ENCODE data around the gene MEAK7.

The MEAK7 gene

DNA sequence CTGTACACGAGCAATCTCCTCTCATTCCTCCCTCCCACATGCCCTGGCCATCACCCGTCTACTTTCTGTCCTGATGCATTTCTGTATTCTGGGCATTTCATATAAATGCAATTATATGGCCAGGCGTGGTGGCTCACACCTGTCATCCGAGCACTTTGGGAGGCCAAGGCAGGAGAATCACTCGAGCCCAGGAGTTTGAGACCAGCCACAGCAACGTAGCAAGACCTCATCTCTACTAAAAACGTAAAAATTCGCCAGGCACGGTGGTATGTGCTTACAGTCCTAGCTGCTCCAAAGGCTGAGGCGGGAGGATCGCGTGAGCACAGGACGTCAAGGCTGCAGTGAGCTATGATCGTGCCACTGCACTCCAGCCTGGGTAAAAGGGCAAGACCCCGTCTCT is 4.8 kb downstream of the MEAK7 start:
- no peak for TF ChIP-seq POLR2A (IDR thresholded peaks at IDR 0.05; ENCODE audit: extremely low read depth, insufficient read length)
- TF ChIP-seq, protein P1, sequence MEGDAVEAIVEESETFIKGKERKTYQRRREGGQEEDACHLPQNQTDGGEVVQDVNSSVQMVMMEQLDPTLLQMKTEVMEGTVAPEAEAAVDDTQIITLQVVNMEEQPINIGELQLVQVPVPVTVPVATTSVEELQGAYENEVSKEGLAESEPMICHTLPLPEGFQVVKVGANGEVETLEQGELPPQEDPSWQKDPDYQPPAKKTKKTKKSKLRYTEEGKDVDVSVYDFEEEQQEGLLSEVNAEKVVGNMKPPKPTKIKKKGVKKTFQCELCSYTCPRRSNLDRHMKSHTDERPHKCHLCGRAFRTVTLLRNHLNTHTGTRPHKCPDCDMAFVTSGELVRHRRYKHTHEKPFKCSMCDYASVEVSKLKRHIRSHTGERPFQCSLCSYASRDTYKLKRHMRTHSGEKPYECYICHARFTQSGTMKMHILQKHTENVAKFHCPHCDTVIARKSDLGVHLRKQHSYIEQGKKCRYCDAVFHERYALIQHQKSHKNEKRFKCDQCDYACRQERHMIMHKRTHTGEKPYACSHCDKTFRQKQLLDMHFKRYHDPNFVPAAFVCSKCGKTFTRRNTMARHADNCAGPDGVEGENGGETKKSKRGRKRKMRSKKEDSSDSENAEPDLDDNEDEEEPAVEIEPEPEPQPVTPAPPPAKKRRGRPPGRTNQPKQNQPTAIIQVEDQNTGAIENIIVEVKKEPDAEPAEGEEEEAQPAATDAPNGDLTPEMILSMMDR (IDR thresholded peaks at IDR 0.05; ENCODE audit: low read depth, low read length) = no peak
- TF ChIP-seq MYC (IDR thresholded peaks at IDR 0.05; ENCODE audit: low read depth, low read length) = no peak
- TF ChIP-seq, protein P2, sequence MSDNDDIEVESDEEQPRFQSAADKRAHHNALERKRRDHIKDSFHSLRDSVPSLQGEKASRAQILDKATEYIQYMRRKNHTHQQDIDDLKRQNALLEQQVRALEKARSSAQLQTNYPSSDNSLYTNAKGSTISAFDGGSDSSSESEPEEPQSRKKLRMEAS (IDR thresholded peaks at IDR 0.05; ENCODE audit: low read depth, low read length) = no peak

DNA sequence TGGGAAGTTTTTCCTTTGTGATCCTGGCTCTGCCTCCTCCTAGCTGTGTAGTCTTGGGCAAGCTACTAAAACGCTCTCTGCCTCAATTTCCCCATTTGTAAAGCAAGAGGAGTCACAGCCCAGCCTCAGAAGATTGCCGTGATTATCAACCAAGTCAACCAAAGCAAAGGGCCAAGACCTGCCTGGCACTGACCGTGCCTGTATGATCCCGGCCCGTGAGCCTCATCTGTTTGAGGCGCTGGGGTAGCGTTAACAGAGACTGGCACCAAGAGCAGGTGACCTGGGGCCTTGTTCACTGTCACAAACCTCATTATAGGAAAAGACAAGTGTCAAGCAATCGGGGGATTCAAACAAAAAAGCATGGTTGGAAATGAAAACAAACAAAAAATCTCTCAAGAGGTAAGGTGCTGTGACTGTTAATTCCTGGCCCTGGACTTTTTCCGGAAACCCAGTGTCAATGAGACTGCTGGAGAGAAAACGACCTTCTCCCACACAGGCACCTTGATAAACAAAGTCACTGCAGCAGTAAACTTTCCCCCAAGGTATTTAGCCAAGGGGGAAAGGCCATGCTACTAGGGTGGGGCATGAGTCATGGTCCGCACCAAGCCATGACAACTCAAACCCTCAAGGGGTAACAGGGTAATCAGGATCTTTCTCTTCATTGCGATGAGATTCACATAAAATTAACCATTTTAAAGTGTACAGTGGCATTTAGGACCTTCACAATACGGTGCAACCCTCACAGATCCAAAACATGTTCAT is 5.4 kb downstream of the MEAK7 start:
- no peak for DNase-seq (ENCODE audit: low read depth)
- H3K4me3 ChIP-seq (ENCODE audit: low read depth, low read length) = no peak overlapping the region
- no peak for TF ChIP-seq MYC (IDR thresholded peaks at IDR 0.05; ENCODE audit: low read depth, low read length)
- TF ChIP-seq POLR2A (IDR thresholded peaks at IDR 0.05; ENCODE audit: extremely low read depth, insufficient read length) = no peak
- TF ChIP-seq, protein P2 (IDR thresholded peaks at IDR 0.05; ENCODE audit: low read depth, low read length) = no peak
- TF ChIP-seq, protein P1 (IDR thresholded peaks at IDR 0.05; ENCODE audit: low read depth, low read length) = no peak

More for the DNA sequence above, 4.8 kb downstream of the MEAK7 start:
- no peak for DNase-seq (ENCODE audit: low read depth)
- H3K4me3 ChIP-seq (ENCODE audit: low read depth, low read length) = no peak overlapping the region

DNA sequence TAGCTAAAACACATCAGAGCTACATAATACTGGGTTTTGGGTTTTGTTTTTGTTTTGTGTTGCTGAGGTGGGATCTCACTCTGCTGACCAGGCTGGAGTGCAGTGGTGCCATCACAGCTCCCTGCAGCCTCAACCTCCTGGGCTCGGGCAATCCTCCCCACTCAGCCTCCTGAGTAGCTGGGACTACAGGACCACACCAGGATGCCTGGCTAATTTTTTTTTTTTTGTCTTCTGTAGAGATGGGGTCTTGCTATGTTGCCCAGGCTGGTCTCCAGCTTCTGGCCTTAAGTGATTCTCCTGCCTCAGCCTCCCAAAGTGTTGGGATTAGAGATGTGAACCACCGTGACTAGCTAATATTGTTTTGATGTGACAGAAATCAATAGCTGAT is 6.2 kb downstream of the MEAK7 start:
- TF ChIP-seq, protein P1 (IDR thresholded peaks at IDR 0.05; ENCODE audit: low read depth, low read length) = no peak
- TF ChIP-seq POLR2A (IDR thresholded peaks at IDR 0.05; ENCODE audit: extremely low read depth, insufficient read length) = no peak
- TF ChIP-seq, protein P2 (IDR thresholded peaks at IDR 0.05; ENCODE audit: low read depth, low read length) = no peak
- TF ChIP-seq MYC (IDR thresholded peaks at IDR 0.05; ENCODE audit: low read depth, low read length) = no peak
- DNase-seq (ENCODE audit: low read depth) = no peak
- no peak overlapping the region for H3K4me3 ChIP-seq (ENCODE audit: low read depth, low read length)

DNA sequence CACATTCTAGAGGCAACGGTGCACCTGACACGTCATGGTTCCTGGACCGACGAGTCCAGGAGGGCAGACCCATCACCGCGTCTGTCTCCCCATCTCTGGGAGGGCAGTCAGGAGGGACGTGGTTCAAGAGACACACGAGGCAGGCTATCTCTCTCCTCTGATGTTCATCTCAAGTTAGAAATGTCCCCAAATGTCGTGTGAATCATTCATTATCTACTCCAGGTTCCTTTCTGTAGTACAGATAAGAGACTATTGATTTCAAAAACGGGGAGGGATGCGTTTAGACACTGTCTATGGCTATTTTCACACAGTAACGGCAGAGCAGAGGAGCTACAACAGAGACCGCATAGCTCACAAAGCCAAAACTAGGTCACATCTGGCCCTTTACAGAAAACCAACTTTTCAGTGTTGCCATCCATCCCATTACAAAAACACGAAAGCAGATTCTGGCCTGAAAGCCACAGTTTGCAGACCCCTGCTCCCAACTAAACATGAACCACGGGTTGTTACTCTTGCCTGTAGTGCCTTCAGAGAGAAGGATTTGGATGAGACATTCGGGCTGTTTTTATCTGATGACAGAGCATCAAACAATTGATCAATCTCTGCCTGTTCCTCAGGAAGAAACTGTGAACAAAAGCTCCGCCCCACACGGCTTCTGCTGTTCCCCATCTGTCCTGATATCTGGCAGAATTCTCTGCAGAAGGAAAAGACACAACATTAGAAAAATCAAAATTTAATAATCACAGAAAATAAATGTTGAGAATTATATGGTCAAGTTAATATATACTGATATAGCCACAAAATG is 6.8 kb downstream of the MEAK7 start:
- no peak overlapping the region for H3K4me3 ChIP-seq (ENCODE audit: low read depth, low read length)
- DNase-seq (ENCODE audit: low read depth) = no peak
- TF ChIP-seq, protein P2 (IDR thresholded peaks at IDR 0.05; ENCODE audit: low read depth, low read length) = no peak
- TF ChIP-seq MYC (IDR thresholded peaks at IDR 0.05; ENCODE audit: low read depth, low read length) (no peak), POLR2A (IDR thresholded peaks at IDR 0.05; ENCODE audit: extremely low read depth, insufficient read length) (no peak)
- TF ChIP-seq, protein P1 (IDR thresholded peaks at IDR 0.05; ENCODE audit: low read depth, low read length) = no peak

DNA sequence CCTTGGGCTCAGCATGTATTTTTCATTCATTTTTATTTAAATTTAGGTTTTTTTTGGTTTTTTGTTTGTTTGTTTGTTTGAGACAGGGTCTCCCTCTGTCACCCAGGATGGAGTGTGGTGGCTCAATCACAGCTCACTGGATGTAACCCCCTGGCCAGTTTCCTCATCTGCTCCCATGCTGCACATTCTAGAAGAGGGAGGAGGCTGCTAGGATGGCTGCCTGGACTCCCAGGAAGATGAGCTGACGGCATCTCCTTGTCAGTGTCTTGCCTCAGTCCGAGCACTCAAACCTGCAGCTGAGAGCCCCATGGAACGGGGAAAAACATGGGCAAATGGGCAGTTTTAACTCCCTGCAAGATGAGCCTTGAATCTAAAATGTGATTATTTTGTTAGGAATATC is 7.5 kb downstream of the MEAK7 start:
- H3K4me3 ChIP-seq (ENCODE audit: low read depth, low read length) = no peak overlapping the region
- TF ChIP-seq, protein P1 (IDR thresholded peaks at IDR 0.05; ENCODE audit: low read depth, low read length) = no peak
- TF ChIP-seq MYC (IDR thresholded peaks at IDR 0.05; ENCODE audit: low read depth, low read length) (no peak), POLR2A (IDR thresholded peaks at IDR 0.05; ENCODE audit: extremely low read depth, insufficient read length) (no peak)
- TF ChIP-seq, protein P2 (IDR thresholded peaks at IDR 0.05; ENCODE audit: low read depth, low read length) = no peak
- no peak for DNase-seq (ENCODE audit: low read depth)

All from NB4 (cell line).